Neural cell (in vitro differentiated cells): ENCODE results near the gene MICA. TPM values are rescaled to one million over a fixed set of nuclear protein-coding genes. Genes with fewer than 3 reads are reported as not detected.

Experiments used
- H2AFZ ChIP-seq: fragments of 200-600, 300-800 bp; sonication (generic), shearing (Covaris generic); 2 replicates; pipeline ENCODE4 v1.6.0; 2014; ENCODE audit warnings: low read depth, mild to moderate bottlenecking, antibody characterized with exemption, low read length, moderate library complexity
- H3F3A ChIP-seq: fragments of 200-600 bp; shearing (Covaris generic); 2 replicates; pipeline ENCODE4 v1.6.1; 2016; ENCODE audit warnings: mild to moderate bottlenecking, moderate library complexity, mixed read lengths, antibody characterized with exemption, low read length; ENCODE audit not compliant: insufficient read depth, poor library complexity, severe bottlenecking
- H3K27ac ChIP-seq: fragments of 200-600, 300-800 bp; sonication (generic), shearing (Covaris generic); 2 replicates; pipeline ENCODE4 v1.5.1; 2014; ENCODE audit warnings: mild to moderate bottlenecking, low read length, moderate library complexity
- H3K27me3 ChIP-seq: fragments of 300-800, 200-600 bp; sonication (generic), shearing (Covaris generic); 2 replicates; pipeline ENCODE4 v1.6.0; 2014; ENCODE audit warnings: mild to moderate bottlenecking, low read depth, low read length, moderate library complexity; ENCODE audit not compliant: insufficient read depth
- H3K36me3 ChIP-seq: fragments of 300-800, 200-600 bp; sonication (generic), shearing (Covaris generic); 2 replicates; pipeline ENCODE4 v1.5.1; 2014; ENCODE audit warnings: mild to moderate bottlenecking, antibody characterized with exemption, low read length, moderate library complexity; ENCODE audit not compliant: insufficient read depth
- H3K4me2 ChIP-seq: fragments of 300-800, 200-600 bp; sonication (generic), shearing (Covaris generic); 2 replicates; pipeline ENCODE4 v1.6.0; 2014; ENCODE audit warnings: mild to moderate bottlenecking, low read length
- H3K4me3 ChIP-seq: fragments of 300-800, 200-600 bp; sonication (generic), shearing (Covaris generic); 2 replicates; pipeline ENCODE4 v1.5.1; 2014; ENCODE audit warnings: mild to moderate bottlenecking, low read length, moderate library complexity
- H3K79me2 ChIP-seq: fragments of 200-600 bp; shearing (Covaris generic); replicated peaks from 2 replicates; pipeline ENCODE4 v1.6.0; 2014; ENCODE audit warnings: mild to moderate bottlenecking, low read length, moderate library complexity; ENCODE audit not compliant: insufficient read depth
- H3K9ac ChIP-seq: fragments of 300-800, 200-600 bp; sonication (generic), shearing (Covaris generic); 2 replicates; pipeline ENCODE4 v1.6.1; 2016; ENCODE audit warnings: mild to moderate bottlenecking, low read length, mixed read lengths
- H3K9me2 ChIP-seq: fragments of 200-600 bp; shearing (Covaris generic); 2 replicates; pipeline ENCODE4 v1.6.1; 2016; ENCODE audit warnings: mild to moderate bottlenecking, low read length, mixed read lengths; ENCODE audit not compliant: insufficient read depth
- H3K9me3 ChIP-seq: fragments of 200-600, 300-800 bp; sonication (generic), shearing (Covaris generic); 2 replicates; pipeline ENCODE4 v1.6.1; 2016; ENCODE audit warnings: mild to moderate bottlenecking, mixed run types, low read length, moderate library complexity, mixed read lengths
- H4K20me1 ChIP-seq: fragments of 200-600 bp; shearing (Covaris generic); 2 replicates; pipeline ENCODE4 v1.6.1; 2016; ENCODE audit warnings: mild to moderate bottlenecking, mixed run types; ENCODE audit not compliant: insufficient read depth
- CTCF ChIP-seq: fragments of 450-650 bp; IDR thresholded peaks from 2 replicates; pipeline ENCODE4 v1.5.1; 2014; ENCODE audit warnings: antibody characterized with exemption, mild to moderate bottlenecking, moderate library complexity; ENCODE audit not compliant: poor library complexity, severe bottlenecking
- EP300 ChIP-seq: fragments of 450-650 bp; conservative IDR thresholded peaks from 2 replicates; pipeline ENCODE4 v1.6.1; 2014; ENCODE audit warnings: antibody characterized with exemption, mild to moderate bottlenecking, moderate library complexity; ENCODE audit not compliant: poor library complexity, severe bottlenecking
- EZH2 ChIP-seq: fragments of 200-600, 300-800 bp; shearing (Covaris generic), sonication (generic); IDR thresholded peaks from 2 replicates; pipeline ENCODE4 v1.6.1; 2014; ENCODE audit warnings: antibody characterized with exemption, low read length, borderline replicate concordance, mild to moderate bottlenecking; ENCODE audit not compliant: insufficient read depth, poor library complexity, severe bottlenecking
- MXI1 ChIP-seq: fragments of 450-650 bp; conservative IDR thresholded peaks from 2 replicates; pipeline ENCODE4 v1.6.1; 2014; ENCODE audit warnings: antibody characterized with exemption, mild to moderate bottlenecking; ENCODE audit not compliant: poor library complexity, severe bottlenecking
- POLR2AphosphoS5 ChIP-seq: IDR thresholded peaks from 2 replicates; pipeline ENCODE4 v1.6.1; 2012
- RAD21 ChIP-seq: fragments of 450-650 bp; conservative IDR thresholded peaks from 2 replicates; pipeline ENCODE4 v1.6.1; 2014; ENCODE audit warnings: antibody characterized with exemption, mild to moderate bottlenecking, moderate library complexity
- SMC3 ChIP-seq: fragments of 450-650 bp; conservative IDR thresholded peaks from 2 replicates; pipeline ENCODE4 v1.6.1; 2014; ENCODE audit warnings: antibody characterized with exemption, mild to moderate bottlenecking, moderate library complexity; ENCODE audit not compliant: poor library complexity
- TAF1 ChIP-seq: IDR thresholded peaks from 2 replicates; pipeline ENCODE4 v1.6.1; 2012; ENCODE audit warnings: low read depth
- polyA plus RNA-seq: library from polyadenylated mRNA; depleted of rRNA; stranded (reverse); fragments of >200 nt; gene quantifications from 2 replicates; pipeline ENCODE4 v1.2.3, GENCODE V29; 2014
- TF ChIP-seq, protein P1 (sequence below): IDR thresholded peaks from 2 replicates; pipeline ENCODE4 v1.6.1; 2012; ENCODE audit warnings: borderline replicate concordance

The MICA gene
- polyA plus RNA-seq, 1 donor from 2014 or later: 0.87 TPM

DNA sequence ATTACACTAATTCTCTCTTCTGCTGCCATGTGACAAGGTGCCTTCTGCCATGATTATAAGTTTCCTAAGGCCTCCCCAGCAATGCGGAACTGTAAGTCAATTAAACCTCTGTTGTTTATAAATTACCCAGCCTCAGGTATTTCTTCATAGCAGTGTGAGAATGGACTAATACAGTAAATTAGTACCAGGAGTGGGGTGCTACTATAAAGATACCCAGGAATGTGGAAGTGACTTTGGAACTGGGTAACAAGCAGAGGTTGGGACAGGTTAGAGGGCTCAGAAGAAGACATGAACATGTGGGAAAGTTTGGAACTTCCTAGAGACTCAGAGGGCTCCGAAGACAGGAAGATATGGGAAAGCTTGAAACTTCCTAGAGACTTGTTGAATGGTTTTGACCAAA lies 34.8 kb downstream of the MICA start:
- Histone ChIP-seq H2AFZ (no peak overlapping the region), H3K4me3 (no peak overlapping the region), H4K20me1 (no peaks in the 10 kb centered on the region), H3F3A (no peaks in the 10 kb centered on the region), H3K27ac (no peak overlapping the region), H3K4me2 (no peak overlapping the region), H3K9me3 (no peaks in the 10 kb centered on the region), H3K27me3 (no peaks in the 10 kb centered on the region), H3K9me2 (no peaks in the 10 kb centered on the region), H3K79me2 (no peaks in the 10 kb centered on the region), H3K36me3 (no peaks in the 10 kb centered on the region), H3K9ac (no peak overlapping the region)
- TF ChIP-seq EP300 (no peak), EZH2 (no peak), TAF1 (no peak), SMC3 (no peak)

GRCh38 chr6:31438677-31439076 lies 35.3 kb downstream of the MICA start:
- H3K79me2 ChIP-seq: no peaks in the 10 kb centered on the region
- H4K20me1 ChIP-seq: no peaks in the 10 kb centered on the region
- no peak overlapping the region for H3K4me3 ChIP-seq
- no peak overlapping the region for H3K4me2 ChIP-seq
- H3K9ac ChIP-seq: no peak overlapping the region
- TF ChIP-seq SMC3: no peak
- TF ChIP-seq, protein P1, sequence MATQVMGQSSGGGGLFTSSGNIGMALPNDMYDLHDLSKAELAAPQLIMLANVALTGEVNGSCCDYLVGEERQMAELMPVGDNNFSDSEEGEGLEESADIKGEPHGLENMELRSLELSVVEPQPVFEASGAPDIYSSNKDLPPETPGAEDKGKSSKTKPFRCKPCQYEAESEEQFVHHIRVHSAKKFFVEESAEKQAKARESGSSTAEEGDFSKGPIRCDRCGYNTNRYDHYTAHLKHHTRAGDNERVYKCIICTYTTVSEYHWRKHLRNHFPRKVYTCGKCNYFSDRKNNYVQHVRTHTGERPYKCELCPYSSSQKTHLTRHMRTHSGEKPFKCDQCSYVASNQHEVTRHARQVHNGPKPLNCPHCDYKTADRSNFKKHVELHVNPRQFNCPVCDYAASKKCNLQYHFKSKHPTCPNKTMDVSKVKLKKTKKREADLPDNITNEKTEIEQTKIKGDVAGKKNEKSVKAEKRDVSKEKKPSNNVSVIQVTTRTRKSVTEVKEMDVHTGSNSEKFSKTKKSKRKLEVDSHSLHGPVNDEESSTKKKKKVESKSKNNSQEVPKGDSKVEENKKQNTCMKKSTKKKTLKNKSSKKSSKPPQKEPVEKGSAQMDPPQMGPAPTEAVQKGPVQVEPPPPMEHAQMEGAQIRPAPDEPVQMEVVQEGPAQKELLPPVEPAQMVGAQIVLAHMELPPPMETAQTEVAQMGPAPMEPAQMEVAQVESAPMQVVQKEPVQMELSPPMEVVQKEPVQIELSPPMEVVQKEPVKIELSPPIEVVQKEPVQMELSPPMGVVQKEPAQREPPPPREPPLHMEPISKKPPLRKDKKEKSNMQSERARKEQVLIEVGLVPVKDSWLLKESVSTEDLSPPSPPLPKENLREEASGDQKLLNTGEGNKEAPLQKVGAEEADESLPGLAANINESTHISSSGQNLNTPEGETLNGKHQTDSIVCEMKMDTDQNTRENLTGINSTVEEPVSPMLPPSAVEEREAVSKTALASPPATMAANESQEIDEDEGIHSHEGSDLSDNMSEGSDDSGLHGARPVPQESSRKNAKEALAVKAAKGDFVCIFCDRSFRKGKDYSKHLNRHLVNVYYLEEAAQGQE: no peak
- TF ChIP-seq EP300: no peak
- no peak for TF ChIP-seq CTCF
- TF ChIP-seq POLR2AphosphoS5: no peak
- no peak for TF ChIP-seq MXI1
- no peak for TF ChIP-seq TAF1
- no peak for TF ChIP-seq EZH2
- TF ChIP-seq RAD21: no peak
- no peaks in the 10 kb centered on the region for H3K9me3 ChIP-seq
- no peaks in the 10 kb centered on the region for H3F3A ChIP-seq
- H3K27ac ChIP-seq: no peak overlapping the region
- H2AFZ ChIP-seq: no peak overlapping the region
- H3K9me2 ChIP-seq: no peaks in the 10 kb centered on the region
- no peaks in the 10 kb centered on the region for H3K36me3 ChIP-seq
- no peaks in the 10 kb centered on the region for H3K27me3 ChIP-seq
